Smooth muscle cell (in vitro differentiated cells): ENCODE measurements around the gene C2orf78. TPM values are rescaled to one million over a fixed set of nuclear protein-coding genes. Genes with fewer than 3 reads are reported as not detected.
A peak's percentile ranks its signal among the peaks of the same experiment; 100 is the strongest.
"Not testable (repeated sequence)": the region's sequence is repeated elsewhere in the genome, so short reads cannot be mapped to it uniquely, and the experiment has no call there.

Experiments
- DNase-seq: peaks from one replicate; lab custom pipeline; 2025; ENCODE audit not compliant: unreplicated experiment; lab: John Stamatoyannopoulos, UW
- H2AFZ ChIP-seq: fragments of 200-600 bp; sonication (generic); 2 replicates; pipeline ENCODE4 v1.6.0; 2016; ENCODE audit warnings: antibody characterized with exemption, low read depth, mild to moderate bottlenecking
- H3F3A ChIP-seq: fragments of 200-600 bp; sonication (generic); 2 replicates; pipeline ENCODE4 v1.6.0; 2017; ENCODE audit warnings: antibody characterized with exemption, low read depth
- H3K27ac ChIP-seq: fragments of 200-600 bp; sonication (generic); 2 replicates; pipeline ENCODE4 v1.5.1; 2016; ENCODE audit warnings: low read depth, mild to moderate bottlenecking
- H3K27me3 ChIP-seq: fragments of 200-600 bp; sonication (generic); 2 replicates; pipeline ENCODE4 v1.6.1; 2016; ENCODE audit warnings: low read depth, mild to moderate bottlenecking
- H3K36me3 ChIP-seq: fragments of 200-600 bp; sonication (generic); 2 replicates; pipeline ENCODE4 v1.5.1; 2016; ENCODE audit warnings: low read depth
- H3K4me1 ChIP-seq: fragments of 200-600 bp; sonication (generic); 2 replicates; pipeline ENCODE4 v1.5.1; 2016; ENCODE audit warnings: low read depth
- H3K4me2 ChIP-seq: fragments of 200-600 bp; sonication (generic); 2 replicates; pipeline ENCODE4 v1.6.0; 2016; ENCODE audit warnings: mild to moderate bottlenecking
- H3K4me3 ChIP-seq: fragments of 200-600 bp; sonication (generic); 2 replicates; pipeline ENCODE4 v1.5.1; 2016; ENCODE audit warnings: mild to moderate bottlenecking
- H3K79me2 ChIP-seq: fragments of 200-600 bp; sonication (generic); 2 replicates; pipeline ENCODE4 v1.6.0; 2016; ENCODE audit warnings: low read depth, mild to moderate bottlenecking
- H3K9ac ChIP-seq: fragments of 200-600 bp; sonication (generic); 2 replicates; pipeline ENCODE4 v1.6.0; 2016; ENCODE audit warnings: low read depth
- H3K9me3 ChIP-seq: fragments of 200-600 bp; sonication (generic); replicated peaks from 2 replicates; pipeline ENCODE4 v1.5.1; 2016; ENCODE audit warnings: low read depth
- H4K20me1 ChIP-seq: fragments of 200-600 bp; sonication (generic); 2 replicates; pipeline ENCODE4 v1.6.0; 2016; ENCODE audit warnings: low read depth
- WGBS: methylation state at CpG from one replicate; pipeline ENCODE4 v1.1.7; 2016; ENCODE audit warnings: low lambda C conversion rate; 5-methylcytosine and 5-hydroxymethylcytosine counted together
- polyA plus RNA-seq: library from polyadenylated mRNA; unstranded; fragments of >200 nt; fragmentation: Nextera tagmentation; extraction: Ambion mirVana; gene quantifications from 2 replicates; pipeline ENCODE4 v1.2.1, GENCODE V29; 2016
- total RNA-seq: library from RNA; depleted of rRNA; stranded (reverse); fragments of >200 nt; gene quantifications from 2 replicates; pipeline ENCODE4 v1.2.3, GENCODE V29; 2014
- TF ChIP-seq, protein P1 (sequence below): fragments of 200-600 bp; sonication (generic); IDR thresholded peaks from 2 replicates; pipeline ENCODE4 v1.5.1; 2017; ENCODE audit warnings: borderline replicate concordance, mild to moderate bottlenecking, antibody characterized with exemption; ENCODE audit not compliant: insufficient read depth, poor library complexity, severe bottlenecking

Gene C2orf78
- total and polyA plus RNA-seq, 2 experiments from 2014 or later, result not detected

DNA sequence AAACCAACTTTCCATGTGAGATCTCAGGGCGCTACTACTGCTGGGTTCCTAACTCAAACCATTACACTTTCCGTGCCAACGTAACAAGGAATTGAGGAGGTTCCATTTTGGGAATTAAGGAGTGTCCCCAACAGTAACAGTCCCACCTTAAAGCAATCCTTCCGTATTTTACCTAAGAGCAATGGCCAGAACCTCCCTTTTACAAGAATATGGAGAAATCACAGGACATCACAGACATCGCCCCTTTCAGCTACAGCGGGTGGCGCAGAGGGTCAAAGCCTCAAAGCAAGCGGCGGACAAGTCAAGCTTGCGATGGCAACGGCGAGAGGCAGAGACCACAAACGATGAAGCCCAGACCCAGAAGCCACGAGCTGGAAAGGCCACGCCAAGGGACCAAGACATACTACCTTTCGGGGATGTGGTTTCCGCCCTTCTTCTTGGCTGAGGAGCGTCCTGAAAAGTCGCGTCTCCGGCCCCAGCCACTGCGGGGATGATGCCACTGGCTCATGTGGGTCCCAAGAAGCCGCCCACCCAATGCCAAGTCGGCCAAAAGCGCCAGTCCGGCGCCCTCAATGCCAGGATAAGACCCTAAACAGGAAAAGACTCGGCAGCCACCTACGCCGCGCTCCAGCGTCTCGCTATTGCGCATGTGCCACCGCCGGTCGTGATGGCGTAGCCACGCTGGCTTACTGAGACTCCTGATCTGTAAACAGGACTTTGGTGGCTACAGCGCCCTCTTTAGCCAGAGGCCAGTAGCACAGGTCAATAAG is 4.3 kb upstream of the C2orf78 start, which contains the start of gene DUSP11:
DUSP11 (minus strand) TSS at position 637 of the 770 bp plus-strand sequence; CDS start at position 508, 129 bp downstream.
- peaks cover 21% of the 10 kb centered on the region for H3K4me1 ChIP-seq
- peak within 1 kb of the TSS; percentile 91 for H2AFZ ChIP-seq
- H3K27ac ChIP-seq, result peak within 1 kb of the TSS; percentile 81
- 1% methylated on average over 40 of the region's 40 CpGs for WGBS
- no peaks in the 10 kb centered on the region for H3K9me3 ChIP-seq
- peaks cover 21% of the 10 kb centered on the region for H4K20me1 ChIP-seq
- H3K36me3 ChIP-seq, result peaks cover under 1% of the 10 kb centered on the region
- DNase-seq, result peak; percentile 81
- H3K9ac ChIP-seq, result peak within 1 kb of the TSS; percentile 95
- peak within 1 kb of the TSS; percentile 74 for H3K4me3 ChIP-seq
- H3F3A ChIP-seq, result peaks cover 3% of the 10 kb centered on the region
- TF ChIP-seq, protein P1, sequence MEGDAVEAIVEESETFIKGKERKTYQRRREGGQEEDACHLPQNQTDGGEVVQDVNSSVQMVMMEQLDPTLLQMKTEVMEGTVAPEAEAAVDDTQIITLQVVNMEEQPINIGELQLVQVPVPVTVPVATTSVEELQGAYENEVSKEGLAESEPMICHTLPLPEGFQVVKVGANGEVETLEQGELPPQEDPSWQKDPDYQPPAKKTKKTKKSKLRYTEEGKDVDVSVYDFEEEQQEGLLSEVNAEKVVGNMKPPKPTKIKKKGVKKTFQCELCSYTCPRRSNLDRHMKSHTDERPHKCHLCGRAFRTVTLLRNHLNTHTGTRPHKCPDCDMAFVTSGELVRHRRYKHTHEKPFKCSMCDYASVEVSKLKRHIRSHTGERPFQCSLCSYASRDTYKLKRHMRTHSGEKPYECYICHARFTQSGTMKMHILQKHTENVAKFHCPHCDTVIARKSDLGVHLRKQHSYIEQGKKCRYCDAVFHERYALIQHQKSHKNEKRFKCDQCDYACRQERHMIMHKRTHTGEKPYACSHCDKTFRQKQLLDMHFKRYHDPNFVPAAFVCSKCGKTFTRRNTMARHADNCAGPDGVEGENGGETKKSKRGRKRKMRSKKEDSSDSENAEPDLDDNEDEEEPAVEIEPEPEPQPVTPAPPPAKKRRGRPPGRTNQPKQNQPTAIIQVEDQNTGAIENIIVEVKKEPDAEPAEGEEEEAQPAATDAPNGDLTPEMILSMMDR, result peak; percentile 79
- H3K79me2 ChIP-seq, result peaks cover 41% of the 10 kb centered on the region
- peak within 1 kb of the TSS; percentile 92 for H3K4me2 ChIP-seq
- H3K27me3 ChIP-seq, result no peaks in the 10 kb centered on the region

DNA sequence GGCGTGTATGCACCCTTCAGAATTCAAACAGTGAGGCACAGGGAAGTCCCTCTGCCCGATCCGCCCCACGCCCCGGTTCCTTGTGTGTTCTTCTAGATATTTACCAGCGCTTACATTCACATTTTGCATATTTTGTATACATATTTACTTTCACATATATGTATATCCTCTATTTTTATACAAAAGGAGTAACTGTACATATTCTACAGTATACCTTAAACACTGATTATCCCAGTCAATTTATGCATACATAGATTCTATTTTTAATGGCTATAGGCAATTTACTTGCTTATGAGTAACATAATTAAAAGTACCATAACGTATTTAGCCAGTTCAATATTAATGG is 3.8 kb upstream of the C2orf78 start:
- Histone ChIP-seq H3F3A (peaks cover 3% of the 10 kb centered on the region), H3K36me3 (no peaks in the 10 kb centered on the region), H3K4me1 (peaks cover 21% of the 10 kb centered on the region), H3K9me3 (no peaks in the 10 kb centered on the region), H3K4me2 (peak overlapping the region; percentile 92), H3K4me3 (peak overlapping the region; percentile 74), H2AFZ (peak overlapping the region; percentile 91), H3K27ac (no peak overlapping the region), H4K20me1 (peaks cover 17% of the 10 kb centered on the region), H3K9ac (no peak overlapping the region), H3K79me2 (peaks cover 35% of the 10 kb centered on the region), H3K27me3 (no peaks in the 10 kb centered on the region)
- 7% methylated on average over 7 of the region's 7 CpGs for WGBS
- TF ChIP-seq, protein P1, result no peak
- no peak for DNase-seq

DNA sequence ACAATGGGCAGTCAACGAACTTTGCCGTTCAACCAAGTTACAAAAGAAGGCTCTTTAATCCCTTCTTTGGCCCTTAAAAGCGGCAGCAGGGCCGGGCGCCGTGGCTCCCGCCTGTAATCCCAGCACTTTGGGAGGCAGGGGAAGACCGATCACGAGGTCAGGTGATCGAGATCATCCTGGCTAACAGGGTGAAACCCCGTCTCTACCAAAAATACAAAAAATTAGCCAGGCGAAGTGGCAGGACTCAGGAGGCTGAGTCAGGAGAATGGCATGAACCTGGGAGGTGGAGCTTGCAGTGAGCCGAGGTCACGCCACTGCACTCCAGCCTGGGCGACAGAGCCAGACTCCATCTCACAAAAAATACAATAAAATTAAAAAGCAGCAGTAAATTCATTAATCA is 581 bp upstream of the C2orf78 start:
- not testable (repeated sequence) for H4K20me1 ChIP-seq, H3K27ac ChIP-seq, H3K9me3 ChIP-seq, DNase-seq, H3K36me3 ChIP-seq, H3K9ac ChIP-seq, H3K4me1 ChIP-seq, H3K27me3 ChIP-seq, H3K4me2 ChIP-seq, H3F3A ChIP-seq, H3K4me3 ChIP-seq, H2AFZ ChIP-seq
- H3K79me2 ChIP-seq, result peaks cover 15% of the 10 kb centered on the region
- WGBS, result 77% methylated on average over 15 of the region's 15 CpGs

DNA sequence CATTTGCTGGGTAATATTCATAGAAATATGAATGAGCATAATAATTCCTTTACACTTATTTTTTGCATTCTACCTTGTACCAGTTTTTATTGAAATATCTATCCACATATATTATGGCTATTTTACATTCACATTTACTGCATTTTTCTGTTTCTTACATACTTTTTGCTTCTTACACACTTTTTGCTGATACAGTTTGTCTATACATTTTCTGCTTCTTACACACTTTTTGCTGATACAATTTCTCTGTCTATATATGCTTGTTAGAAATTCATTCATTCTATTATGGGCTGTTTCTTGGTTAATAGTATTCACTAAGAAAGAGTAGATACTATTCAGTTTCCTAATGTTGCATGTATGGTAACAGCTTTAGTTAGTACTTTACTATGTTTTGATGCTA is 27.9 kb downstream of the C2orf78 start:
- Histone ChIP-seq H4K20me1 (no peaks in the 10 kb centered on the region), H3K4me3 (no peak overlapping the region), H3K79me2 (no peaks in the 10 kb centered on the region), H3K4me2 (no peak overlapping the region), H3K27me3 (peaks cover 48% of the 10 kb centered on the region), H3K36me3 (no peaks in the 10 kb centered on the region), H3F3A (no peaks in the 10 kb centered on the region), H2AFZ (no peak overlapping the region), H3K9ac (no peak overlapping the region), H3K9me3 (no peaks in the 10 kb centered on the region), H3K4me1 (no peaks in the 10 kb centered on the region), H3K27ac (no peak overlapping the region)
- TF ChIP-seq, protein P1, result no peak
- DNase-seq, result no peak
